Fibroblast of skin of right biceps (primary cell): ENCODE data around the gene ANXA9.
A peak's percentile ranks its signal among the peaks of the same experiment; 100 is the strongest.

ENCODE experiments used
- DNase-seq: peaks from one replicate; pipeline ENCODE4 v3.0.0-alpha.2; 2013

ANXA9 gene

GRCh38 chr1:151006327-151007052 lies 24.4 kb downstream of the ANXA9 start, which contains the start of gene MINDY1:
Gene MINDY1, minus strand, starts transcription at chr1:151006902. Its CDS starts 4,285 bp downstream, at chr1:151002617.
- DNase-seq: peak; percentile 82

- DNase-seq: no peak
Measured at GRCh38 chr1:151007853-151008243, 25.8 kb downstream of the ANXA9 start.

GRCh38 chr1:151008244-151009205 lies 26.4 kb downstream of the ANXA9 start, which contains the start of gene PRUNE1:
Gene PRUNE1, plus strand, starts transcription at chr1:151008449. Its CDS starts 184 bp downstream, at chr1:151008633.
- DNase-seq: peak; percentile 95

- DNase-seq: peak; percentile 62
Measured at GRCh38 chr1:151009206-151009587, 27.1 kb downstream of the ANXA9 start.

- no peak for DNase-seq
Measured at GRCh38 chr1:151009674-151010345, 27.7 kb downstream of the ANXA9 start.

- no peak for DNase-seq
Measured at GRCh38 chr1:151010346-151010726, 28.2 kb downstream of the ANXA9 start.

- peak; percentile 23 for DNase-seq
Measured at GRCh38 chr1:151011154-151011850, 29.2 kb downstream of the ANXA9 start.

GRCh38 chr1:151012684-151013471 lies 30.8 kb downstream of the ANXA9 start:
- DNase-seq: no peak

- no peak for DNase-seq
Measured at GRCh38 chr1:151013518-151013917, 31.4 kb downstream of the ANXA9 start.

- peak; percentile 59 for DNase-seq
Measured at GRCh38 chr1:151024540-151025146, 42.6 kb downstream of the ANXA9 start.

GRCh38 chr1:151026460-151026859 lies 44.4 kb downstream of the ANXA9 start:
- no peak for DNase-seq

GRCh38 chr1:151032164-151032563 lies 50.1 kb downstream of the ANXA9 start:
- DNase-seq: no peak

GRCh38 chr1:151035167-151035566 lies 53.1 kb downstream of the ANXA9 start:
- DNase-seq: no peak

GRCh38 chr1:151036356-151036755 lies 54.3 kb downstream of the ANXA9 start, which contains the start of gene BNIPL:
Gene BNIPL, plus strand, starts transcription at chr1:151036586. Its CDS starts 140 bp downstream, at chr1:151036726.
- no peak for DNase-seq

- no peak for DNase-seq
Measured at GRCh38 chr1:151037032-151037431, 54.9 kb downstream of the ANXA9 start.

GRCh38 chr1:151039521-151039920 lies 57.4 kb downstream of the ANXA9 start:
- DNase-seq: no peak

- DNase-seq: no peak
Measured at GRCh38 chr1:151043163-151043562, 61.1 kb downstream of the ANXA9 start.
